Fibroblast of mammary gland (primary cell): Measurements from ENCODE around the gene ANO10.
A peak's percentile ranks its signal among the peaks of the same experiment; 100 is the strongest.

Source experiments
- DNase-seq: peaks from one replicate; pipeline ENCODE4 v3.0.0-alpha.2; 2010; ENCODE audit warnings: low read depth
- H3K4me3 ChIP-seq: 2 replicates; pipeline ENCODE4 v1.5.1; 2011; ENCODE audit warnings: low read depth, mild to moderate bottlenecking, low read length, moderate library complexity; ENCODE audit not compliant: control insufficient read depth
- CTCF ChIP-seq: conservative IDR thresholded peaks from 2 replicates; pipeline ENCODE4 v1.5.1; 2011; ENCODE audit warnings: low read depth, low read length, inconsistent platforms; ENCODE audit not compliant: control insufficient read depth, insufficient read depth

Gene ANO10

GRCh38 chr3:43405888-43406642, 215.7 kb downstream of the ANO10 start:
- H3K4me3 ChIP-seq, result no peak overlapping the region
- TF ChIP-seq CTCF, result no peak
- peak; percentile 73 for DNase-seq

- no peak for TF ChIP-seq CTCF
- no peak for DNase-seq
- H3K4me3 ChIP-seq, result no peak overlapping the region
Measured at GRCh38 chr3:43400781-43401730, 220.8 kb downstream of the ANO10 start.

GRCh38 chr3:43400167-43400566, 221.6 kb downstream of the ANO10 start:
- H3K4me3 ChIP-seq, result no peak overlapping the region
- TF ChIP-seq CTCF, result no peak
- no peak for DNase-seq

- DNase-seq, result no peak
- no peak overlapping the region for H3K4me3 ChIP-seq
- TF ChIP-seq CTCF, result no peak
Measured at GRCh38 chr3:43399034-43399433, 222.8 kb downstream of the ANO10 start.

GRCh38 chr3:43394041-43394554, 227.7 kb downstream of the ANO10 start:
- H3K4me3 ChIP-seq, result no peak overlapping the region
- no peak for TF ChIP-seq CTCF
- peak; percentile 45 for DNase-seq

- no peak for DNase-seq
- TF ChIP-seq CTCF, result no peak
- no peak overlapping the region for H3K4me3 ChIP-seq
Measured at GRCh38 chr3:43391621-43392020, 230.2 kb downstream of the ANO10 start.
